Thyroid gland (tissue), 4 donors: ENCODE results near the gene TSPAN17. TPM values are rescaled to one million over a fixed set of nuclear protein-coding genes. Genes with fewer than 3 reads are reported as not detected.

Experiments used
- DNase-seq, 2 donors: peaks; one replicate each; pipeline ENCODE4 v3.0.0-alpha.2; 2019
- H3K27ac ChIP-seq, 3 donors: fragments of 200-600 bp; sonication (generic); 1 replicate in 2 of 3; 2 replicates in 1 of 3; pipeline ENCODE4 v1.5.1; 2016 to 2019; ENCODE audit warnings: mild to moderate bottlenecking in 1 of 3, moderate library complexity in 1 of 3
- H3K27me3 ChIP-seq: fragments of 200-600 bp; sonication (generic); one replicate; pipeline ENCODE4 v1.5.1; 2019
- H3K36me3 ChIP-seq, 2 donors: fragments of 200-600 bp; sonication (generic); one replicate each; pipeline ENCODE4 v1.5.1; 2016 to 2019
- H3K4me1 ChIP-seq, 2 donors: fragments of 200-600 bp; sonication (generic); one replicate each; pipeline ENCODE4 v1.5.1; 2017 to 2019
- H3K4me3 ChIP-seq, 3 donors: fragments of 200-600 bp; sonication (generic); replicated peaks in 1 of 3; 1 replicate in 2 of 3; 2 replicates in 1 of 3; pipeline ENCODE4 v1.5.1; 2016; ENCODE audit warnings: mild to moderate bottlenecking in 1 of 3
- H3K9me3 ChIP-seq: fragments of 200-600 bp; sonication (generic); one replicate; pipeline ENCODE4 v1.5.1; 2017
- POLR2A ChIP-seq, 2 donors: fragments of 450-650 bp; IDR thresholded peaks; one replicate each; pipeline ENCODE4 v1.6.1; 2017; ENCODE audit warnings: antibody characterized with exemption in 2 of 2, mild to moderate bottlenecking in 2 of 2, moderate library complexity in 1 of 2
- WGBS, 2 donors: methylation state at CpG; one replicate each; pipeline ENCODE4 v1.1.5; 2017; 5-methylcytosine and 5-hydroxymethylcytosine counted together
- intact Hi-C: fragments of 100-400 bp; cut with DNase I; formaldehyde crosslinking; loops from one replicate; pipeline ENCODE4 v1.15.1; 2023
- total RNA-seq, 4 donors: library from RNA; depleted of rRNA; stranded (reverse); fragments of >200 nt; gene quantifications; one replicate each; pipeline ENCODE4 v1.2.3, GENCODE V29; 2016
- TF ChIP-seq, protein P1 (sequence below), 6 experiments: fragments of 200-600 bp in 3 of 6; fragments of 450-650 bp in 3 of 6; sonication (generic) in 3 of 6; IDR thresholded peaks; one replicate each; pipeline ENCODE4 v1.5.1; 2016 to 2019; ENCODE audit warnings: antibody characterized with exemption in 6 of 6, mild to moderate bottlenecking in 2 of 6, inconsistent platforms in 1 of 6, moderate library complexity in 1 of 6

TSPAN17 gene
- total RNA-seq, 4 donors from 2014 or later, result 18.9 to 24.7 (median 21.0) TPM

DNA sequence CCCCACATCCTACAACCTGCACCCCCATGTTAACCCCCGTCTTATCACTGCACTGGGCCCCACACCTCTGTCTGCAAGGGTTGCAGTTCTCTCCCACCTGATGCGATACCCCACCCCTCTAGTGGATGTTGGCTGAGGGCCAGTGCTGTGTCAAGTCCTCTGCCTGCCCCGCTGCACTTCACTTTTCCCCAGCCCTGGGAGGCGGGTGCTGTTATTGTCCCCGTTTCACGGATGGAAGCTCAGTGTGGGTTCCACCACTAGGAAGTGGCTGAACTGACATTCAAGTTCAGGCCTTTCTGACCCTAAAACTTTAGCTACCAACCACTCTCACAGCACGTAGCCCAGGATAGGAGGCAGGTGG is 20.4 kb upstream of the TSPAN17 start:
- H3K4me1 ChIP-seq, result peaks cover 3 to 15% of the 10 kb centered on the region in 2 donors
- no peaks in the 10 kb centered on the region for H3K36me3 ChIP-seq
- DNase-seq, result no peak
- WGBS, 2 donors, result 33 to 34% methylated on average over 7 of the region's 7 CpGs
- no peaks in the 10 kb centered on the region for H3K9me3 ChIP-seq
- no peak overlapping the region for H3K4me3 ChIP-seq
- no peak for TF ChIP-seq POLR2A (IDR thresholded peaks at IDR 0.05)
- TF ChIP-seq, protein P1, sequence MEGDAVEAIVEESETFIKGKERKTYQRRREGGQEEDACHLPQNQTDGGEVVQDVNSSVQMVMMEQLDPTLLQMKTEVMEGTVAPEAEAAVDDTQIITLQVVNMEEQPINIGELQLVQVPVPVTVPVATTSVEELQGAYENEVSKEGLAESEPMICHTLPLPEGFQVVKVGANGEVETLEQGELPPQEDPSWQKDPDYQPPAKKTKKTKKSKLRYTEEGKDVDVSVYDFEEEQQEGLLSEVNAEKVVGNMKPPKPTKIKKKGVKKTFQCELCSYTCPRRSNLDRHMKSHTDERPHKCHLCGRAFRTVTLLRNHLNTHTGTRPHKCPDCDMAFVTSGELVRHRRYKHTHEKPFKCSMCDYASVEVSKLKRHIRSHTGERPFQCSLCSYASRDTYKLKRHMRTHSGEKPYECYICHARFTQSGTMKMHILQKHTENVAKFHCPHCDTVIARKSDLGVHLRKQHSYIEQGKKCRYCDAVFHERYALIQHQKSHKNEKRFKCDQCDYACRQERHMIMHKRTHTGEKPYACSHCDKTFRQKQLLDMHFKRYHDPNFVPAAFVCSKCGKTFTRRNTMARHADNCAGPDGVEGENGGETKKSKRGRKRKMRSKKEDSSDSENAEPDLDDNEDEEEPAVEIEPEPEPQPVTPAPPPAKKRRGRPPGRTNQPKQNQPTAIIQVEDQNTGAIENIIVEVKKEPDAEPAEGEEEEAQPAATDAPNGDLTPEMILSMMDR (IDR thresholded peaks at IDR 0.05), result no peak
- H3K27me3 ChIP-seq, result peaks cover 22% of the 10 kb centered on the region
- no peak overlapping the region for H3K27ac ChIP-seq
- intact Hi-C loops, result no loop called here

DNA sequence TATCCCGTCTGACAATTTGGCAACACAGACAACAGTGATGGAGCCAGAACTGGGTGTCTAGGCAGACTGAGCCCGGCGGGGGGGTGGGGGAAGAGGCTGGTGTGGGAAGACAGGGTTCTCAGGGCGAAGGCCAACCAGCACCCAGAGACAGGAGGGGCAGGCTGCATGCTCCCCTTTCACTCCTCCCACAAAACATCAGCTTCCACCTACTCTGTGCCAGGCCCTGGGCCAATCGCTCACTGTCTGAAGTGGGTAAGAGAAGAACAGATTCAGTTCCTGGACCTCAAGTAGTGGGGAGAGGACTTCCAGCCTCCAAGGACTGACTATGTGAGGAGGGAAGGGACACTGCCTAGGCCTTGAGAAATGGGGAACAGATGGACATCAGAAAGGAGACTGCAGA is 19.7 kb upstream of the TSPAN17 start:
- peaks cover 3 to 15% of the 10 kb centered on the region in 2 donors for H3K4me1 ChIP-seq
- intact Hi-C loops, result no loop called here
- TF ChIP-seq, protein P1 (IDR thresholded peaks at IDR 0.05), result no peak
- no peak for TF ChIP-seq POLR2A (IDR thresholded peaks at IDR 0.05)
- H3K4me3 ChIP-seq, result no peak overlapping the region
- H3K36me3 ChIP-seq, result no peaks in the 10 kb centered on the region
- H3K27ac ChIP-seq, result no peak overlapping the region
- no peak for DNase-seq
- peaks cover 22% of the 10 kb centered on the region for H3K27me3 ChIP-seq
- WGBS, 2 donors, result 65 to 71% methylated on average over 5 of the region's 5 CpGs
- no peaks in the 10 kb centered on the region for H3K9me3 ChIP-seq

DNA sequence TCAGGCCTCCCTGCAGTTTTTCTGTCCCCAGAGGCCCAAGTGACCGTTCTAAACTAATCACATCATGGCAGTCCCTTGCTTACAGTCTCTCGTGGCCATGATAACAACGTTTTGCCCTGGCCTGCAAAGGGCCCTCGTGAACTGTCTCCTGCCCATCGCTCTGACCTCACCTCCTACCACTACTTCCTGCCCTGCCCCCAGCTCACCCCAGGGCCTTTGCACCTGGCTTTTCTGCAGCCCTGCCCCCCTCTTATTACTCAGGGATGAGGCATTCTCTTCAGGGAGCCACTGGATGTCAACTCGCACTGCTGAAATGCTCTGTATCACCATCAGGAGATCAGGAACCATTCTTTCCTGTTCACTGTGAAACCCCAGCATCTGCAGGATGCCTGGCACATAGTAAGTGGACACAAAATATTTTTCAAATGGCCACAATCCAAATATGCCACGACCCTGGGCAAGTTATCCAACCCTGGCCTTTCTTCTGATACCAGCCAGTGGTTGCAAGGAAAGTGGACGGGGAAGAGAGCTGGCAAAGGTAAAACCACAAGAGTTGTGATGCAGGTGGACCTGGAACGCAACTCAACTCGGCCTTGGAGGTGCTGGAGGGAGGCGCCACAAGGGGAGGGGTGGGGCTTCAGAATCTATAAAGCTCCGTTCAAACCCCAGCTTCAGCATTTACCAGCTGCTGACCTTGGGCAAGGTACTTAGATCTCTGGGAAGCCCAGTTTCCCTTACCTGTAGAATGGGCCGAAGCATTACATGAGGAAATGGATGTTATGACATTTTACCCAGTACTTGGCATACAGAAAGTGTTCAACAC is 18.7 kb upstream of the TSPAN17 start:
- Histone ChIP-seq H3K4me1 (peaks cover 3 to 15% of the 10 kb centered on the region in 2 donors), H3K4me3 (no peak overlapping the region), H3K36me3 (no peaks in the 10 kb centered on the region), H3K9me3 (no peaks in the 10 kb centered on the region), H3K27me3 (peaks cover 22% of the 10 kb centered on the region), H3K27ac (no peak overlapping the region)
- TF ChIP-seq, protein P1 (IDR thresholded peaks at IDR 0.05), result no peak
- no peak for TF ChIP-seq POLR2A (IDR thresholded peaks at IDR 0.05)
- DNase-seq, result no peak
- intact Hi-C loops, result no loop called here
- 58 to 59% methylated on average over 13 of the region's 13 CpGs for WGBS, 2 donors

DNA sequence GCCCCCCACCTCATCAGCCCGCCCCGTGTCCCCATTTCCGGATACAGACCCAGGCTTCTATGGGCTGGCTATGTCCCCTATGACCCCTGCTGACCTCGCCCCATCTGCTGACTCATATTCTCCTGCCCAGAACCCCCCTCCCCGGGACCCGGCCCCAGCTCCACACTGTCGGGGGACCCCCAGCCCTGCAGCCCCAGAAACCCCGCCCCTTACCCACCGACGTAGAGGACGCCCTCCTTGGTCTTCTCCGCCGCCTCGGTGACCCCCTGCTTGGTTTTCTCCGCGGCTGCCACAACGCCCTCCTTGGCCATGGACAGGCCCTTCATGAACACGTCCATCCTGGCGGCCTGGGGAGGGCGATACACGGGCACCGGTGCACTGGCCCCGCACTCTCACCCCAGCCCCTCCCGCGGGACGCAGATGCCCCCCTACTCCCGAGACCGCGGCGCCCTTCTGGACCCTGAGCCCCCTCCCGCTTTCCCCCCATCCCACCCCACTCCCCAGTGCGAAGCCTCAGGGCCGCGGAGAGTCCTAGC is 17.9 kb upstream of the TSPAN17 start:
- H3K27me3 ChIP-seq, result peaks cover 22% of the 10 kb centered on the region

More for the DNA sequence above, 17.9 kb upstream of the TSPAN17 start:
- intact Hi-C loops, result no loop called here
- H3K27ac ChIP-seq, result no peak overlapping the region
- H3K4me1 ChIP-seq, result peaks cover 3 to 15% of the 10 kb centered on the region in 2 donors
- TF ChIP-seq, protein P1 (IDR thresholded peaks at IDR 0.05), result no peak
- no peak for TF ChIP-seq POLR2A (IDR thresholded peaks at IDR 0.05)
- 10% methylated on average over 23 of the region's 34 CpGs for WGBS, 2 donors
- H3K36me3 ChIP-seq, result no peaks in the 10 kb centered on the region
- DNase-seq, result no peak
- no peaks in the 10 kb centered on the region for H3K9me3 ChIP-seq
- H3K4me3 ChIP-seq, result no peak overlapping the region
